ENCODE results near the gene PKD2L1.

The PKD2L1 gene

DNA sequence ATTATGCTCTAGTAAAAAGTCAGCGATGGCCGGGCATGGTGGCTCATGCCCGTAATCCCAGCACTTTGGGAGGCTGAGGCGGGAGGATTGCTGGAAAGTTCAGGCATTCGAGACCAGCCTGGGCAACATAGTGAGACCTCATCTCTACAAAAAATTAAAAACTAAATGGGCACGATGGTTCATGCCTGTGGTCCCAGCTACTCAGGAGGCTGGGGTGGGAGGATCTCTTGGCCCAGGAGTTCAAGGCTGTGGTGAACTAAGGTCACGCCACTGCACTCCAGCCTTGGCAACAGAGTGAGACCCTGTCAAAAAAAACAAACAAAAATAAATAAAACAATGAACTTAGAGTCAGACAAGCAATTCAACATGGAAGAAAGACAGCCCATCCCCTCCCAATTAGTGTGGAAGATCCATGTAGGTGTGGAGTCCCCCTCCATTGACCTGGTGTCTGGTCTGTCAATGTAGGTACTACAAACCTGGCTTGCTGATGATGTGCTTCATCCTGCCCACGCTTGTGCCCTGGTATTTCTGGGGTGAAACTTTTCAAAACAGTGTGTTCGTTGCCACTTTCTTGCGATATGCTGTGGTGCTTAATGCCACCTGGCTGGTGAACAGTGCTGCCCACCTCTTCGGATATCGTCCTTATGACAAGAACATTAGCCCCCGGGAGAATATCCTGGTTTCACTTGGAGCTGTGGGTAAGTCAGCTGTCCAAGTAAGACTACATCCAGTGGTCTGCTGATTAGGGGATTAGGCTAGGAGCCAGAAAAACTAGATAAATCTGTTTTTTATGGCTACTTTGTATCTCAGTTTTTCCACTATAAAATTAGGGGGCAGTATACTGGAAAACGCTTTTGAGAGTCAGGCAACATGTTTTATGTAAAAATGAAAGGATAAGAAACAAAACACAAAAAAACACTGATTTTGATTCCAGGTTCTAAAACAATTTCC lies 26.3 kb upstream of the PKD2L1 start:
- no peak for DNase-seq

DNA sequence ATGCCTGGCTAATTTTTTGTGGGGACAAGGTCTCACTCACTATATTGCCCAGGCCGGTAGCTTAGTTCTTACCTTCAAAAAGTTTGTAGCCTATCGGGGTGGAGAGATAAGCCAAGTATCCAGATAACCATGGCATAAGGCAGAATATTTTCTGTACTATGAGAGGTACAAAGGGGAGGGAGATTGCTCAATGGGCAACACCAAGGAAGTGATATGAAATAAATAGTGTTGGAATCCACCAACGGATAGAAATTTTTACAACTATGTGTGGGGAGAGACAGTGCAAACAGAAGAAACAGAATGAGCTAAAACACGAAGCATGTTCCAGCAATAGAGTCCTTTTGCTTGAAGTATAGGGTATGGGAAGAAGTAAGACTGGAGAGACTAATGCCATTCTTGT lies 25.1 kb upstream of the PKD2L1 start:
- DNase-seq: no peak

DNA sequence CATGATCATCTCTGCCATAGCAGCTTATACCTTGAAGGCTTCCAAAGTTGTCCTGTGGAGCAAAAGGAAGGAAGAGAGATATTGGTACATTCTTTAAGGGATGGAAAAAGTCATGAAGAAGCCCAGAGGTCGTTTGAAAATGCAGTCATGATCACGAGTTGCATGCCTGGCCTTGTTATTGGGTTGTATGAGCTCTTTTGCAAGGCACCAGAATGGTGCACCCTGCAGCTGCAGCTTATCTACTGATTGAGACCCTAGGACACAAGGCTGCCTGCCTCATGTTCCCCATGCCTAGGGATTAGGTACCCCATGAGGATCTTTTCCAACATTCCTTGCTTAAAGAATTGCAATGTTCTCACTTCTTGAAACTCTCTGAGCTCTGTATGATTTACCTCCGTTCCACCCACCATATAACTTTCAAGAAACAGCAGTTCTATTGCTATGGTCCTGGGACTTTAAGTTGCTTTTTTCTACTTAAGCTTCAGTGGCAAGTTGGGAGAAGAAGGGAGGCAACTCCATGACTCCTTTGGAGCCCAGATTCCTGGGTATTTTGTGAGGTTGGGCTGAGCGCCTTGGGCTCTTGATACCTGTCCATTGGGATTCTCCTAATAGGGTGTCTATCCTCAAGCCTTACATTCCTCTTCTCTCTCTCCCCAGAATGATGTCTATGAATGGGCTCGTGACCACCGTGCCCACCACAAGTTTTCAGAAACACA lies 23.9 kb upstream of the PKD2L1 start:
- no peak for DNase-seq

DNA sequence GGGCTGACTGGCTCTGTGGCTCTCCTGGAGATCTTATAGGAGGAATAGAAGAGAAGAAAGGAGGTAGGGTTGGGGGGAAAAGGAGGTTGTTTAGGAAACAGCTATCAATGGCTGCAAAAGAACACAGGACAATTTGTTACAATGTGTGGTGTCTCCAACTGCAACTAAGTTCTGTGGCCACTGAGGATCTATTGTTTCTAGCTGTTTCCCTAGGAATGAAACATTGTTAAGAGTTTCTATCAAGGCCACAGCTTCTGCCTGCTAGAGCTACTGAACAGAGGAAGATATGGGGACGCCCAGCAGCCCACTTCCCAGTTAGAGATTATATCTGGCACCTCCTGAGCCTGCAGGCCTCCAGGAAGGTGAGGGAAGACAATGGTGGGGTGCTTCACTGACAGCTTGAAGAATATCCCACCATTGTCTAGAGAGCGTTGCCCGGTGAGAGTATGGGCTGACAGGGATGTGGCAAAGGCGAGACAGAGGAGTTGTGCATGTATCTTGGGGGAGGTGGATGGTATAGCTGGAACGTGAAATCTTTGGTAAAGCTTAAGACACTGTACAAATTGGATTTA lies 21.0 kb upstream of the PKD2L1 start:
- no peak for DNase-seq

DNA sequence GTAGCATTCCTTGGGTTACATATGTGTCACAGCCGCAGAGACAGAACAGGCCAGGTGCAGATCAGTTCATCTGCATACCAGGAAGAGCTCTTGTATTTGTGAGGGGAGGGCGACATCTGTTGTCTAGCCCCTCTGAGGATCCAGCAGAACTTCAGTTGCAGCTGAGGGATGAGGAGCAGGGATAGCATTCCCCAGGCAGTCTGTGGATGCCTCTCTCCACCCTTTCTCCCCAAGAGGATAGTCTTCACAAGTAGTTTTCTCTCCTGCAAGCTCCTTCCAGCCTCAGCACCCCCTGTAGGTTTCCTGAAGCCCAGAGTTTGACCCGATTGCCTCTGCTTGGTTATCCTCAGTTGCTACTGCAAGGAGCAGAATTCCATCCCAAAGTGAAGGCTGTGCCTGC lies 19.6 kb upstream of the PKD2L1 start:
- no peak for DNase-seq

DNA sequence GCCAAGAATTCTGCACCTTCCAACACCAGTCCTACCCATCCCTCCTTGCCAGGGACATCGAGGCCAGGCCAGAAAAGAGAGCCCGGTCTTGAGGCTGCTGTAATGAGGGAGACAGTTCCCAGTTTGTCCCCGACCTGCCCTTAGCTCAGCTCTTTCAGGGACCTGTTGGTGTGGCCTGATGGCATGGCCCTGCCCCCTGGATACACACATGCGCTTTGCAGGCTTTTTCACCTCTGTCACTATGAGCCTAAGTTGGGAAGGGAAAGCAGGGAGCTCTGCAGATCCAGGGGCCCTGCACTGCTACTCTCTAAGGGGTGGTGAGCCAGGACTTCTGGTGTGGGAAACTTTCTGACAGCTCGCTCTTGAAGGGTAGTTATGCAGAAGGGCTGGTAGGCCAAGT lies 19.1 kb upstream of the PKD2L1 start:
- no peak for DNase-seq

DNA sequence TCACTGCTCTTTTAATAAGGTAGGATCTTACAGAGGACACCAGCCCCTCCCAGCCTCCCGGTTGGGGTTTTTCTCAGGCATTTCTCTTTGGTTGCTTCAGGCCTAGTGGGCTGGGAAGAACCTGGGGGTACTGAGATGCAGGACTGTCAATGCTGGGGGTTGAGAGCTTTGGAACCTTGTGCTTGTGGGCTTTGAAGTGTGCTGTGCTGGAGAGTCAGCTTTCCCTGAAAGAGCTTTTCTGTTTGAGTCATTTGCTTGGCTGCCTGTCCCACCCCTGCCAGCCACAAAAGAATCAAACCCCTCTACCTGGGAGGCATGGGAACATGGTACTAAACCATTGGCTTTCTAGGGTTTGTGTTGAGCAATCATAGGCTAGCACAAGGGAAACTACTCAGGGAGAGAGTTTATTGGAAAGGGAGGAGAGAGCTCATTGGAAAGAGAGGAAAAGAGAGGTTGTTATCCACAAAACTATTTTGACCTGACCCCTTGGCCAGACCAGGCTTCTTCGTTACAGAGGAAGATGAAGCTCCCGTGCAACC lies 18.4 kb upstream of the PKD2L1 start:
- no peak for DNase-seq

DNA sequence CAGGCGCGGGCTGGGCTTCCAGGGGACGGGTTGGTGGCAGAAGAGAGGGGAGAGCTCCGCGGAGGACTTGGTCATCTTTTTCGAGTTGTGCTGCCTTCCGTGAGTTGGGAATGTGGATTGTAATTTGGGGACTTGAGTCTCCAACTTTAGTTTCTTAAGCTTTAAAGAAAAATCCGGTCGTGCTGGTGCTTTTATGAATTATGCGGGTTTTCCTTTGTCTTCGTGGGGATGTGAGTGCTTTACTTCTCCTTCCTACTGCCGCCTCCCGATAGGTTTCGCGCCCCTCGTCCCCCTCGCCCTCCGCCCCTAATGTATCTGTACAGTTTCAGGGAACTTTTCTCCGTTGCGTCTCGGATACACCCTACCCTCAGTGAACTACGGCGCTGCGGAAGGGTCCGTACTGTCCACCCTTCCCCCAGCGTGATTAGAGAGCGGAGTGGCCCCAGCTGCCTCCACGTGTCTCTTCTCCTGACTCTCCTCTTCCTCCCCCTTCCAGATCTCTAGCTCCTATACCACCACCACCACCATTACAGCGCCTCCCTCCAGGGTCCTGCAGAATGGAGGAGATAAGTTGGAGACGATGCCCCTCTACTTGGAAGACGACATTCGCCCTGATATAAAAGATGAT lies 17.7 kb upstream of the PKD2L1 start:
- no peak for DNase-seq

DNA sequence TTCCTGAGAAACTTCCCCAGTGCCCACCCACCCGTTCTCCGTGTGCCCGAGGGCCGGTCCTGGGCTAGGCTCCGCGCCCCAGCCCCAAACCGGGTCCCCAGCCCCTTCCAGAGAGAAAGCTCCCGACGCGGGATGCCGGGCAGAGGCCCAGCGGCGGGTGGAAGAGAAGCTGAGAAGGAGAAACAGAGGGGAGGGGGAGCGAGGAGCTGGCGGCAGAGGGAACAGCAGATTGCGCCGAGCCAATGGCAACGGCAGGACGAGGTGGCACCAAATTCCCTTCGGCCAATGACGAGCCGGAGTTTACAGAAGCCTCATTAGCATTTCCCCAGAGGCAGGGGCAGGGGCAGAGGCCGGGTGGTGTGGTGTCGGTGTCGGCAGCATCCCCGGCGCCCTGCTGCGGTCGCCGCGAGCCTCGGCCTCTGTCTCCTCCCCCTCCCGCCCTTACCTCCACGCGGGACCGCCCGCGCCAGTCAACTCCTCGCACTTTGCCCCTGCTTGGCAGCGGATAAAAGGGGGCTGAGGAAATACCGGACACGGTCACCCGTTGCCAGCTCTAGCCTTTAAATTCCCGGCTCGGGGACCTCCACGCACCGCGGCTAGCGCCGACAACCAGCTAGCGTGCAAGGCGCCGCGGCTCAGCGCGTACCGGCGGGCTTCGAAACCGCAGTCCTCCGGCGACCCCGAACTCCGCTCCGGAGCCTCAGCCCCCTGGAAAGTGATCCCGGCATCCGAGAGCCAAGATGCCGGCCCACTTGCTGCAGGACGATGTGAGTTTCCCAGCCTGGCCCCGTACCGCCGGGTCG lies 16.9 kb upstream of the PKD2L1 start, which contains the start of gene SCD:
SCD (plus strand) TSS at position 469 of the 803 bp plus-strand sequence; CDS start at position 741, 272 bp downstream.
- peak; percentile 95 for DNase-seq

DNA sequence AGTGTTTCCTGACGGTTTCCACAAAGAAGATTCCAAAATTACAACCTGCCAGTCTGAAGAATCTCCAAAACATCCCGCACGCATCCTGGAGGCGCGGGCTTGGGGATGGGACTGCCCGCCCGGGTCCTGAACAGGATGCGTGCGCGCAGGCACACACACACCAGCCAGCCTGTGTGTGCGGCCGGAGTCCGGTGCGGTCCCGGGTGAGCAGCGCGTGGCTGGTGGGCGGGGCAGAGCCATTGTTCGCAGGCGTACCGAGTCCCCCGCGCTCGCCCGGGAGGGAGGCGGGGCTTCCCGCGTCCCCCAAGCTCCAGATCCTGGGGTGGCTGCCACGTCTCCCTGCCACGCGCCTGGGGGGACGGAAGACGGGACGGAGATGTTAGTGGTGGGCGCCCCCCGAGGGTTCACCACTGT lies 16.3 kb upstream of the PKD2L1 start:
- DNase-seq: peak; percentile 52

DNA sequence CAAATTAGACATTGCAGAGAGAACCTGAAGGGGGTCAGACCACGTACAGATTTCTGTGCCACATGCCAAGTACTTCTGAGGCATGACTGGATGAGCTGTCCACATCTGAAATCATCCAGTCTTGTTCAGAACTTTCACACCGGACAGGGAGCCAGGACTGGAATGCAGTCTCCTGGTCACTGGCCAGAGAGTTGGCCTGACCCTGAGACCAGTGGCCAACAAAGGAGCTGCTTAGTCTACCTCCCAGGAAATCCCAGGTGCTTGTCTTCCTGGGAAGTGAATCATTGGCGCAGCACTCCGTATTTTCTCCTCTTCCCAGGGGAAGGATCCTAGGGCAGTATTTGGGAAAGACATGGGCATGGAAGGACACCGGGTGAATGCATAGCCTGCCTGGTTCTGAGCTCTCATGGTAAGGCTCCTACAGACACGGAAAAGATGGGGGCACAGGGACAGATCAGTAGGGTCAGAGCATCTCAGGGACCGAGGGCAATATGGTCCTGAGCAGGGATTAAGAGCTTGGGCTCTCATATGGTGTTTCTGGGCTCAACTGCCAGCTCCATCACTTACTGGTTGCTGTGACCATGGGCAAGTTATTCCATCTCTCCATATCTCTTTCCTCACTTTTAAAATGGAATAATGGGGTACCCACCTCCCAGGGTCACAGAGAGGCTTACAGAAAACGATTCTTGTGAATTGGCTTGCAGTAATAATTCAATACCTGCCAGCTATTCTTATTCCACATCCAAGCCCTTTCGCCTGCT lies 15.7 kb upstream of the PKD2L1 start:
- DNase-seq: no peak

DNA sequence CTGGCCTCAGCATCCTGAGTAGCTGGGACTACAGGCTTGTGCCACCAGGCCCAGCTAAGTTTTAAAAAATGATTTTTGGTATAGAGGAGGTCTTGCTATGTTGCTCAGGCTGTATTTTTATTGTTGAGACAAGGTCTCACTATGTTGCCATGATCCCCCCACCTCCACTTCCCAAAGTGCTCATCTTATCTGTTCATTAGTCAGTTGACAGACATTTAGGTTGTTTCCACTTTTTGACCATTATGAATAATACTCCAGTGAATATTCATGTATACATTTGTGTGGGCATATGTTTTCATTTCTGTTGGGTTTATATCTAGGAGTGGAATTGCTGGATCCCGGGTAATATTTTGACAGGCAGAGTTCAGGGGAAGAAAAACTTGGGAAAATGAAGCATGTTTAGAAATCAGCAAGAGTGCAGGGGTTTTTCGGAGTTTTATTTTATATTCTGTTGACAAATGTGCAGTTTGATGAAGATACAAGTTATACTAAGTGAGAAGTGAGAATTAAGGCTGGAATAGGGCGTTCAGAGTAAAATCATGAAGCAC lies 14.3 kb upstream of the PKD2L1 start:
- no peak for DNase-seq

DNA sequence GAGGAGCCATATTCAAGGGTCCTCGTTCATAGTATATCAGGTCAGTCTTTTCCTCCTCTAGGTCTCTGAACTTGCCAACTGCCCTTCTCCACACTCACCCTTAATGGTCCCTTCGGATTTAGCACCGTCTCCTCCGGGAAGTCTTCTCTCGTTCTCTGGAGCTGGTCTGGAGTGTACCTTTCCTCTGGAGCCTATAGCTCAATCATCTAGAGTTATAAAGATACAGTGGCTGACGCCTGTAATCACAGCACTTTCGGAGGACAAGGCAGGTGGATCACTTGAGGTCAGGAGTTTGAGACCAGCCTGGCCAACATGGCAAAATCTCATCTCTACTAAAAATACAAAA lies 12.6 kb upstream of the PKD2L1 start:
- no peak for DNase-seq

DNA sequence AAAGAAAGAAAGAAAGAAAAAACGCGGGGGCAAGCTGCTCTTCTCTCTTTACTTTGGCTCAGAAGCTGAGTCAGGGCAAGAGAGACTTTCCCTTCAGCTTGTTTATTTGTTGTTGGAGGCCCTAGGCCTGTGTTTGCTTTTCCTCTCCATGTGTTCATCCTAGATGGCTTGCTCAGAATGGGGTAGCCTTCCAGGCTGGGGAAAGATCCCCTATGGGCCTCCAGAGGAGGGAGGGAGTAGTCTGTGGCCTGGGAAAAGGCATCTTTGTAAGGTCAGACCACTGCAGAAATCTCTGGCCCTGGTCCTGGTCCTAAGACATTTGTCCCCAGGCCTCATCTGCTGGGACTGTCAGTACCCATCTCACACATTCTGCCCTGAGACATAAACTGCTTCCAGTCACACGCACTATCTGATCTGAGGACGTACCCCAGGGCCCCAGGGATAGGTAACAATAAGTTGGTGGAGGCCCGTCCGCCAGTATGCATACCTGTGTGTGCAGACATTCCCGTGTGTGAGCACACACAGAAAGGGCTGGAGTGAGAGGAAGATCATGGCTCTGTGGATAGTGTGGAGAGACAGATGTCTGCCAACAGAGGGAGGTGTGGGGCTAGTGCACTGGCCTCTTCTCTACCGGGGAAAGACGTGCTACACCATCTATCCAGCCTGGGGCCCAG lies 12.1 kb upstream of the PKD2L1 start:
- peak; percentile 49 for DNase-seq

DNA sequence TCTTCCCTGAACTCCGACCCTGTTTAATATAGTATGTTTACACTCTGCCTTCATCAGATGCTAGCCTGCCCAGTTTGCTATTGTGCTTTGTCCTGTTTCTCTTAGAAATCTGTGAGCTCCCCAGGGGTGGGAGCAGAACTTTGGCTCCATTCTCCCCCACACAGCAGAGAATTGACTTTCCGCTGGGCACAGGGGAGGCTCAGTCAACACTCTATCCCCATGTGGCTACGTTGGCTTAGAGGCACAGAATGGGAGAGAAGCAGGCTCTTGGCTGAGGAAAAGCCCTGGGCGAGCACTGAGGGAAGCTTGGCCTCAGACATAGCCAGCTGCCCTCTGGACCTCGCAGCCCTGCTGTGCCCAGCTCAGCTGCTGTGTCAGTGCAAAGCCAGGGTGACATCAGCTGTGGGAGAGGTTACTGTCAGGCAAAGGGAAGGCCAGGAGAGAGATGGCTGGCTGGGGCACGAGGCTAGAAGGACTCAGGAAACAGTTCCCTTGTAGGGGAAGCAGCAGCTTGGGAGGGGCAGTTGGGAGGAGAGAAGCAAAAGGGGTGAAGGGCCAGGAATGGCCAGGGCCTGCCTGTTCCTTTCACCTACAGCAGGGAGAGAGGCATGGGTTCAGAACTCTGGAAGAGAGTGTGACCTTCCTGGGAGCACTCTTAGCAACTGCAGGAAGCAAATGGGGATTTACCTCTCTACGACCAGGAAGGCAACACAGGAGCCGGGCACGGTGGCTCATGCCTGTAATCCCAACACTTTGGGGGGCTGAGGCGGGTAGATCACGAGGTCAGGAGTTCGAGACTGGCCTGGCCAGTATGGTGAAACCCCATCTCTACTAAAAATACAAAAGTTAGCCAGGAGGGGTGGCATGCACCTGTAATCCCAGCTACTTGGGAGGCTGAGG lies 11.2 kb upstream of the PKD2L1 start:
- no peak for DNase-seq

DNA sequence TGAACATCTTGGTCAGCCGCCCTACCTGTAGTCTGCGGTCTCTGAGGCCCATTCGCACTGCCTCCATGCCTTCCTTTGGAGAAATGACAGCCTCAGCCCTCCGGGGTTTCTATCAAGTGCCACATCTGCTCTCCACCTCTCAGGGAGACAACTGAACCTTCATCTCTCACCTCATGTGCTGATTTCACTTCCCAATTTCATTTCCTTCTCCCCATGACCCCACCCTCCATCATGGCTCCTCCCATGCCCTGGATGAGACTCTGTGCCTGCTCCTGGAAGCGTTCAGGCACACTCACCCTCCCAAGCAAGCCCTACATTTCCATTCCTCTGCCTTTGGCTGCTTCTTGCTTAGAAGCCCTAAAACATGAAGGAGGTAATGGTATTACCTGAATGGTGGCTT lies 9.2 kb upstream of the PKD2L1 start:
- peak; percentile 88 for DNase-seq

DNA sequence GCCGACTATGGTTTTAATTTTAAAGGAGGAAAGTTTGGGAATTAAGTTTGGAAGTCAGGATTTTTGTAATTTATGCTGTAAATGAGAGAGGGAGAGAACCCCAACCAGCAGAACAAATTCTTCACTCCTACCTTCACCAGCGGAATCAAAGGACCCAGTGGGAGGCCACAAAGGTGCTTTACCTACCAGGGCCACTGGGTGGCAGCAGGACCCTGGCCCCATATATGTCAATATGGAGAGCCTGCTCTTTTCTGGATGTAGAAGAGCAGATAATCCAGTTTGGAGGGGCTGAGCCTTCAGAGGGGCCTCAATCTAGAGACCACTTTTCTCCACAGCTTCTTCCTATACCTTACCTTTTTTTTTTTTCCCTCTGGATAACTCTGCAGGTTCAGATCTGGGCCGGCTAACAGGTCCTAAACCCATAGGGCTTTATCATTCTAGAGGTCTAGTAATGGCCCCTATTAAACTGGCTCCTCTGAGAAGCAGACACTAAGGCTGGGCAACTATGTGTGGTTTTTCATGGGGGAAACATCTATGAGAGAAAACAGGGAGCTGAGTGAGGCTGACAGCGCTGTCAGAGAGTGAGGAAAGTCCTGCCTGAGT lies 8.5 kb upstream of the PKD2L1 start:
- DNase-seq: peak; percentile 57

DNA sequence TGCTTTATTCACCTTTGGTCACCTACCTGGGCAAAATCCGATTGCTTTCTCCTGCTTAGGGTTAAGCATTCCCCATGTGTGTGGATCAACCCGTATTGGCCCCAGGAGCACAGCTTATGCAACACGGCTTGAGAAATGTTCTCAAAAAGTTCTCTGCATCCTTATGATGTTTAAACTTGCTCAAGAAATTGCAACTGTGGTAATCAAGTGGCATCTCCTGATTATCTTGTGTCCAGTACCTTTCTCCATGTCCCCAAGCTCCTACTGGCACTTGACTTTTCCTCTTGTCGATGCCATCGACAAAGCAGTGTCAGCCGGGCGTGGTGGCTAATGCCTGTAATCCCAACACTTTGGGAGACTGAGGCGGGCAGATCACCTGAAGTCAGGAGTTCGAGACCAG lies 4.7 kb upstream of the PKD2L1 start:
- no peak for DNase-seq

All from MV-4-11 (cell line).